T-helper 22 cell (primary cell): Measurements from ENCODE around the gene NYAP1.
"Not testable (repeated sequence)": the region's sequence is repeated elsewhere in the genome, so short reads cannot be mapped to it uniquely, and the experiment has no call there.

Experiments used
- DNase-seq: peaks from one replicate; pipeline ENCODE4 v3.0.0-alpha.2; 2020; ENCODE audit warnings: low read depth

The NYAP1 gene

GRCh38 chr7:100513212-100513810 lies 29.6 kb downstream of the NYAP1 start:
- DNase-seq: no peak

GRCh38 chr7:100515072-100515532 lies 31.4 kb downstream of the NYAP1 start:
- DNase-seq: no peak

DNA sequence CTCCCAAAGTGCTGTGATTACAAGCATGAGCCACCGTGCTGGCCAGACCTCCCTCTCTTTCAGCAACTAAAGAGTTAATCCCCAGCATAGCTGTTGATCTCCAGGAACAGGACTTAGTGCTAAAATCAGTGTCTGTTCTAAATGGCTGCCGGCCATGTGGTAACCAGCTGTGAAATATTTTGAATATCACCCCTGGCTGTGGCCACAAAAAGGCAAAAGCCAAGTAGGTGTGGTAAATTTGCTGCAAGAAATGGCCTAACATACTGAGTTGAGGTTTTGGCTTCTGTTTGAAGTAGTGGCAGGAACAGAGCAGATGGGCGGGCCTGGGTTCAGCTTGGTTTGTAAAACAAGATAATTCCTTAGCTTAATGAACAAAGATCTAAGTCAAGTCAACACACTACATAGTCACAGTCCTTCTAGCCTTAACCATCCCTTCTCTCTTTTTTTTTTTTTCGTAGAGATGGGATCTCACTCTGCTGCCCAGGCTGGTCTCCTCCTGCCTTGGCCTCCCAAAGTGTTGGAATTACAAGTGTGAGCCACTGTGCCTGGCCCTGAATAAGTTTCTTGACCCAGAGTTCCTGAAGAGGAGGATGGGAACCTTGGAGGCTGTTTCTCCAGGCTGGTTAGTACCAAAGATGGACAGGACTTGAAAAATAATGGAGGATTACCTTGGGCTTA lies 32.5 kb downstream of the NYAP1 start:
- DNase-seq: peak; percentile 19

- DNase-seq: no peak
Observed at GRCh38 chr7:100517305-100517704, 33.6 kb downstream of the NYAP1 start.

DNA sequence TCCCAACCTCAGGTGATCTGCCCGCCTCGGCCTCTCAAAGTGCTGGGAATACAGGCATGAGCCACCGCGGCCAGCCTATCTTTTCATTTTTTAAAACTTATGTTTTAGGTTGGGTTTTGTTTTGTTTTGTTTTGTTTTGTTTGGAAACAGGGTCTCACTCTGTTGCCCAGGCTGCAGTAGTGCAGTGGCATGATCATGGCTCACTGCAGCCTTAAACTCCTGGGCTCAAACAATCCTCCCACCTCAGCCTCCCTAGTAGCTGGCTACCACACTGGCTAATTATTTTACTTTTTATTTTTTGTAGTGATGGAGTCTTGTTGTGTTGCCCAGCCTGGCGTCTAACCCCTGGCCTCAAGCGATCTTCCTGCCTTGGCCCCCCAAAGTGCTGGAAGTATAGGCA lies 35.9 kb downstream of the NYAP1 start:
- DNase-seq: no peak

DNA sequence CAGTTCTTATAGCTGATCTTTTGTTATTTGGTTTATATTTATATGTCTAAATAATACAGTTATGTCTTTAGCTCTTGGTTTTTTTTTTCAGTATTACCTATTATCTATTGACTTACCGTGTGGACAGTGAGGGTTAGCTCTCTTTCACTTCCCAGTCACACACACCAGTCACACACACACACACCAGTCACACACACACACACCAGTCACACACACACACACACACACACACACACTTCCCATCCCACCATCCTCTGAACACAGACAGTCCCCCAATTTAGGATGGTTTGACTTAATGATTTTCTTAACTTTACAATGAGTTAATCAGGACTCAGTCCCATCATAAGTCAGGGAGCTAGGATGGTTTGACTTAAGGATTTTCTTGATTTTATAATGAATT lies 36.4 kb downstream of the NYAP1 start:
- no peak for DNase-seq

- no peak for DNase-seq
Observed at GRCh38 chr7:100521076-100521475, 37.3 kb downstream of the NYAP1 start.

DNA sequence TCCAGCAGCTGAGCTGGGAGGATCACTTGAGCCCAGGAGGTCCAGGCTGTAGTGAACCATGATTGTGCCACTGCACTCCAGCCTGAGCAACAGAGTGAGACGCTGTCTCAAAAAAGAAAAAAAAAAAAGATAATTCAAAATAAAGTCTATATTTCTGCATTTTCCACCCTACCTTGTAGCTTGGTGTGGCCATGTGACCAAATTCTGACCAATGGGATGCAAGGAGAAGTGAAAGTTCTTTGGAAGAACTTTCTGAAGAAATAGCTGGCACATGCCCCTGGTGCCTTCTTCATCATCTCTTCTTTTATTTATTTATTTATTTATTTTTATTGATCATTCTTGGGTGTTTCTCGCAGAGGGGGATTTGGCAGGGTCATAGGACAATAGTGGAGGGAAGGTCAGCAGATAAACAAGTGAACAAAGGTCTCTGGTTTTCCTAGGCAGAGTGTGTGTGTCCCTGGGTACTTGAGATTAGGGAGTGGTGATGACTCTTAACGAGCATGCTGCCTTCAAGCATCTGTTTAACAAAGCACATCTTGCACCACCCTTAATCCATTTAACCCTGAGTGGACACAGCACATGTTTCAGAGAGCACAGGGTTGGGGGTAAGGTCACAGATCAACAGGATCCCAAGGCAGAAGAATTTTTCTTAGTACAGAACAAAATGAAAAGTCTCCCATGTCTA lies 38.3 kb downstream of the NYAP1 start:
- not testable (repeated sequence) for DNase-seq

DNA sequence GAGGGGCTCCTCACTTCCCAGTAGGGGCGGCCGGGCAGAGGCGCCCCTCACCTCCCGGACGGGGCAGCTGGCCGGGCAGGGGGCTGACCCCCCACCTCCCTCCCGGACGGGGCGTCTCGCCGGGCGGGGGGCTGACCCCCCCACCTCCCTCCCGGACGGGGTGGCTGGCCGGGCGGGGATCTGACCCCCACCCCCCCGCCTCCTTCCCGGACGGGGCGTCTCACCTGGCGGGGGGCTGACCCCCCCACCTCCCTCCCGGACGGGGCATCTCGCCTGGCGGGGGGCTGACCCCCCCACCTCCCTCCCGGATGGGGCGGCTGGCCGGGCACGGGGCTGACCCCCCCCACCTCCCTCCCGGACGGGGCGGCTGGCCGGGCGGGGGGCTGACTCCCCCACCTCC lies 39.5 kb downstream of the NYAP1 start:
- not testable (repeated sequence) for DNase-seq

DNA sequence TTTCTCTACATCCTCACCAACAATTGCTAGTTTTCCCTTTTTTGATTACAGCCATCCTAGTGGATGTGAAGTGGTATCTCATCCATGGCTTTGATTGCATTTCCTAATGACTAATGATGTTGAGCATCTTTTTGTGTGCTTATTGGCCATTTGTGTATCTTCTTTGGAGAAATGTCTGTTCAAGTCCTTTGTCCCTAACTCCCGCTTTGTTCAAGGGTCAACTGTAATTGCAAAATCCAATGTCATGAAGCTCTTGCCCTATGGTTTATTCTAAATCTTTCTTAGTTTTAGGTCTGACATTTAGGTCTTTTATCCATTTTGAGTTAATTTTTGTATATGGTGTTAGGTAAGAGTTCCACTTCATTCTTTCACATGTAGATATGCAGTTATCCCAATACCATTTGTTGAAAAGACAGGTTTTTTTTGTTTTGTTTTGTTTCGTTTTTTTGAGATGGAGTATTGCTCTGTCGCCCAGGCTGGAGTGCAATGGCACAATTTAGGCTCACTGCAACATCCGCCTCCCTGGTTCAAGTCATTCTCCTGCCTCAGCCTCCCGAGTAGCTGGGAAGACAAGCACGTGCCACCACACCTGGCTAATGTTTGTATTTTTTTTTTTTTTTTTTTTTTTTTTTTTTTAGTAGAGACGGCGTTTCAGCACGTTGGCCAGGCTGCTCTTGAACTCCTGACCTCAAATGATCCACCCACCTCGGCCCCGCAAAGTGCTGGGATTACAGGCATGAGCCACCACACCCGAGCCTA lies 44.6 kb downstream of the NYAP1 start:
- not testable (repeated sequence) for DNase-seq

- no peak for DNase-seq
Observed at GRCh38 chr7:100532165-100533022, 48.7 kb downstream of the NYAP1 start.

DNA sequence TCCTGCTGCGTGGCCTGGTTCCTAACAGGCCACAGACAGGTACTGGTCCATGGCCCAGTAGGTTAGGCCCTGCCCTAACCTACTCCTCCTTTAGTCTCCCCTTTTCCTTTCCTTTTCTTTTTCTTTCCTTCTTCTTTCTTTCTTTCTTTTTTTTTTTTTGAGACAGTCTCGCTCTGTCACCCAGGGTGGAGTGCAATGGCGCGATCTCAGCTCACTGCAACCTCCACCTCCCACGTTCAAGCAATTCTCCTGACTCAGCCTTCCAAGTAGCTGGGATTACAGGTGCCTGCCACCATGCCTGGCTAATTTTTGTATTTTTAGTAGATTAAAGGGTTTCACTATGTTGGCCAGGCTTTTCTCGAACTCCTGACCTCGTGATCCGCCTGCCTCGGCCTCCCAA lies 52.3 kb downstream of the NYAP1 start:
- not testable (repeated sequence) for DNase-seq

- DNase-seq: not testable (repeated sequence)
Observed at GRCh38 chr7:100536695-100537094, 53.0 kb downstream of the NYAP1 start.

DNA sequence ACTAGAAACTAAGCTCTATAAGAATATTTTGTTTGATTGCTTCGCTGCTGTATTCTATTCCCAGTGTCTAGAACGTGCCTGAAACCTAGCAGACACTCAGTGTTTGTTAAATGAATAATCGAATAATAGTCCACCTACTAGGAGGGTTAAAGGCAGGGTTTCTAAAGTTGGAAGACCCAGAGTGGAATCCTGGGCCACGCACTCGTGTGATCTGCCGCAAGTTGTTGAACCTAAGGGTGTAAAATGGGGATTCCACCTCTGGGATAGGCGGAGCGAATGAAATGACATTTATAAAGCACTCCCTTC lies 54.6 kb downstream of the NYAP1 start:
- no peak for DNase-seq

- DNase-seq: peak; percentile 100
Observed at GRCh38 chr7:100538654-100539435, 55.1 kb downstream of the NYAP1 start, which contains the start of gene AGFG2. TSS of gene AGFG2 (plus strand) at chr7:100539203. CDS start at chr7:100539347, 144 bp downstream.

DNA sequence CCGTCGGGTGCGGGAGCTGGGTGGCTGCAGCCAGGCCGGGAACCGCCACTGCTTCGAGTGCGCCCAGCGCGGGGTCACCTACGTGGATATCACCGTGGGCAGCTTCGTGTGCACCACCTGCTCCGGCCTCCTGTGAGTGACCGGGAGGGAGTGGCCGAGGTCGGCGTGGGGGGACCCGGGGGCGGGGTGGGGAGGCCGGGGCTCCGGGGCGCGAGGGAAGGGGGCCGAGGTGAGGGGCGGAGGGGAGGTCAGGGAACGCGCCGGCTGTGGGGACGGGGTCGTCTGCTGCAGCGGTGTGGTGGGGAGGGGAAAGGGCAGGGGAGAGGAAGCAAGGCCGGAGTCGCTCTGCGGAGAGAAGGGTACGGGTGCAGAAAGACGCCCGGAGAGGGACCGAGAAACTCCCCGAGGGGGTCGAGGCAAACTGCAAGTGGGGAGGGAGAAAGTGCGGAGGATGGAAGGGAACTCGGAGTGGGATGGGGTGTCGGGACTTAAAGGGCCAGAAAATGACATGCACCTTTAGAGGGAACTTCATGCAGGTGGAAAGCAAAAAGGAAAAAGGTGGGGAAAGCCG lies 55.8 kb downstream of the NYAP1 start:
- DNase-seq: no peak

DNA sequence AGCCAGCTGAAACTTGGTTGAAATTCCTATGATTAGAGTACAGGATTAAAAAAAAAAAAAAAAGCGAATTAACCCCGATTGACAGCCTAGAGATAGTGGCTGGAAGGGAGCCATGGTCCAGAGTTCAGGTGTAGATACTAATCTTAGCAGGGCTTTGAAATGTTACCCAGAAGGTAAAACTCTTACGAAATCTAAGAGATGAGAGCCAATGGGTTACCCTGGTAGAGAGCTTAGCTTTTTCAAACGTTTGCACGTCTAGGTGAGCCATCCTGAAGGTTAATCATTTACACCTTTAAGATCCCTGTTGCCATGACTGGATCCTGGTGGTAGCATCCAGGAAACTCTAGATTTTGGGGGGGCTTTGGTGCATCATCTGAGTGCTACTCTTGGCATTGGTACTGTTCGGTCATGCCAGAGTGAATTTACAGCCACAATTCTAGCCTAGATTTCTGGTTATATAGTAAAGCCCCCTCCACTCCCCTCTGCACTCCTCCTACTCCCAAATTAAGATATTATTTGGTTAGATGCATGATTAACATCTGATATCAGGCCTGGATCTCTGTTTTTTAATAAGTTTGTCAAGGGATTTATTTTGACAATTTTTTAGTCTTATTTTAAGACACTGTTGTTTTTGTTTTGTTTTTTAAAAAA lies 56.5 kb downstream of the NYAP1 start:
- DNase-seq: no peak

DNA sequence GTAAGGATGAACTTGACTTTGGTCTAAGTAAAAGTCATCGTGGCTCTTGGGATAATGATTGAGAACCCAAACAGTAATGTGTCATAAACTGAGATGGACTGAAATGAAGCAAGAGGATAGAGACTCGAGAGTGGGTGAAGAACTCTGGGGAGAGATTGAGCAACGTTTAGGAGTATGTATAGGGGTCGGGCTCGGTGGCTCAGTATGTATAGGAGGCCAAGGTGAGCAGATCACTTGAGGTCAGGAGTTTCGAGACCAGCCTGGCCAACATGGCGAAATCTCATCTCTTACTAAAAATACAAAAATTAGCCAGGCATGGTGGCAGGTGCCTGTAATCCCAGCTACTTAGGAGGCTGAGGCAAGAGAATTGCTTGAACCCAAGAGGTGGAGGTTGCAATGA lies 57.6 kb downstream of the NYAP1 start:
- DNase-seq: not testable (repeated sequence)

- no peak for DNase-seq
Observed at GRCh38 chr7:100543586-100543985, 59.9 kb downstream of the NYAP1 start.

DNA sequence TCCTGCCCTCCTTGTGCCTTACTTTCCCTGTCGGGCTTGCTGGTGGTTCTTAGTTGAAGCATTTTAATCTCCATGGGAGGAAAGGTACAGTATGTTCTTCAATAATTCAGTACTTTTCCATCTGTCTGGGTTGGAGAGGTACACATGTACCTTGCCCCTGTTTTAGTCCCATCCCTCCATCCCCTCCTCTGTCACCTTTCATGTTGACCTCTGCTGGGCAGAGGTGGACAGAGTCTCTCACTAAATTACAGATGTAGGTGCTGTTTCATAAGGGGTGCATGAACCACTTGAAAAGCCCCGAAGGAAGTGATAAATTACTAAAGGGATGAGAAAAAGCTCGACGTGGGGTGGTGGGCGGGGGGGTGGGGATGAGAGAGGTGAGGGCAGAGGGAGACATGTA lies 60.7 kb downstream of the NYAP1 start:
- DNase-seq: no peak
